A549 treated with DMSO at 1 μM for 4 hours (cell line): ENCODE measurements around the gene ATP12A. TPM values are rescaled to one million over a fixed set of nuclear protein-coding genes. Genes with fewer than 3 reads are reported as not detected.

ENCODE experiments used
- total RNA-seq: library from RNA; stranded (reverse); fragments of 200-300 nt; extraction: Qiagen RNA extraction; gene quantifications from 5 replicates; pipeline ENCODE4 v1.2.3, GENCODE V29; 2022; ENCODE audit warnings: low read depth

Gene ATP12A
- not detected in 5 replicates for total RNA-seq

GRCh38 chr13:24680258-24680920 is at the start of gene ATP12A:
TSS of gene ATP12A (plus strand) at chr13:24680408. CDS start at chr13:24680744, 336 bp downstream.

Other genes starting within 250 kb of the ATP12A start
- 32.6 to 43.4 TPM (median 39.9 TPM) in 5 replicates for gene PARP4, start 167.6 kb upstream of the ATP12A start, total RNA-seq
- not detected in 5 replicates for gene RNF17, start 83.8 kb downstream of the ATP12A start, total RNA-seq